Inflammatory macrophage treated with lipopolysaccharide for 4 hours (primary cell): ENCODE results near the gene ARHGDIB.

ENCODE experiments used
- DNase-seq: peaks from one replicate; pipeline ENCODE4 v3.0.0-alpha.2; 2020

ARHGDIB gene

DNA sequence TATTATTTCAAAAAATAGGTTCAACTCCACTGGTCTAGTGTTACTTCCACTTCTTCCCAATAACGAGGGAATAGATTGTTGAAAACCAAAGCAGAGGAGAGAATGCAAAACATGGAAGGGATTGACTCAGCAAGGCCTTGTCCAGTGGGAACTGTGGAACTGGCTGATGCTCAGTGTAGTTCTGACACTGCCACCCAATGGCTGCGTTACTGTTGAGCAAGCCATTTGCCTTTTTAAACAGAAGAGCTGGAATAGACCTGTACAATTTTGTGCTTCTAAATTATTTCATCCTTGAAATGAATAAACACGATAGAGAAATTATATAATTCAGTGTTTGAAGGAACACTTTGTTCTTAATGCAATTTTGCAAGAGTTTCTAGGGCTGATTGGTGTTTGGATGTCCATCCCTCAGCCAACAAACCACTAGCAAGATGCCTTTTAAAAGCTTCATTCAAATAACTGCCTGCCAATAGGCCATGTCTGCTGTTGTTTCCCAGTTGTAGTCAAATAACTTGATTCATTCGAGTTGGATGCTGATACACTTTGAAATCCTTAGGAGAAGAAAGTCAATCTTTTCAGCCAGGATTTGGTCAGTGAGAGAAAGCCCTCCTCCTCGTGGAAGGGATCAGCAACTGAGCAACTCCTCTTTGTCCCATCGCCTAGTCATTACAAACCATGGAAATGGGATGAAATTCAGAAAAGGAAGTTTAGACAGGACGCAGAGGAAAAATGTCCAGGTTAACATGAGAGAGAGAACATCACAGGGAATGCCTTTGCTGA, 68.5 kb downstream of the ARHGDIB start:
- no peak for DNase-seq
